Activated CD4-positive, alpha-beta memory T cell treated with anti-CD3 and anti-CD28 coated beads, Interleukin-2, amount 10 ng/mL, durations not matched to agents 7 days and 5 days (primary cell): ENCODE results near the gene PPP3R1. TPM values are rescaled to one million over a fixed set of nuclear protein-coding genes. Genes with fewer than 3 reads are reported as not detected.
A peak's percentile ranks its signal among the peaks of the same experiment; 100 is the strongest.

Experiments used
- CTCF ChIA-PET: fragments of 350-600 bp; sonication (Branson Sonifier 250); formaldehyde crosslinking; loops from one replicate; lab custom pipeline; 2021; ENCODE audit warnings: antibody characterized with exemption, inconsistent platforms; lab: Charles Lee
- POLR2A ChIA-PET: fragments of 350-600 bp; sonication (Branson Sonifier 250); formaldehyde crosslinking; loops from one replicate; lab custom pipeline; 2021; ENCODE audit warnings: antibody characterized with exemption; lab: Charles Lee
- DNase-seq: peaks from one replicate; pipeline ENCODE4 v3.0.0-alpha.2; 2020
- H3K27ac Mint-ChIP-seq: one replicate; pipeline ENCODE4 v1.8.0; 2021; ENCODE audit warnings: mild to moderate bottlenecking, mixed read lengths
- H3K27me3 Mint-ChIP-seq: one replicate; pipeline ENCODE4 v1.8.0; 2021; ENCODE audit warnings: mixed read lengths
- H3K36me3 Mint-ChIP-seq: one replicate; pipeline ENCODE4 v1.8.0; 2021; ENCODE audit warnings: low read depth, mixed read lengths
- H3K4me1 Mint-ChIP-seq: one replicate; pipeline ENCODE4 v1.8.0; 2021; ENCODE audit warnings: mixed read lengths
- H3K4me3 Mint-ChIP-seq: one replicate; pipeline ENCODE4 v1.8.0; 2021; ENCODE audit warnings: mild to moderate bottlenecking, mixed read lengths
- H3K9me3 Mint-ChIP-seq: one replicate; pipeline ENCODE4 v1.8.0; 2021; ENCODE audit warnings: mixed read lengths
- total RNA-seq, 2 experiments: library from RNA; stranded (reverse); gene quantifications; one replicate each; pipeline ENCODE4 v1.2.3, GENCODE V29; 2021

Gene PPP3R1
- total RNA-seq, 2 experiments from 2014 or later = 80.0 to 92.9 TPM

DNA sequence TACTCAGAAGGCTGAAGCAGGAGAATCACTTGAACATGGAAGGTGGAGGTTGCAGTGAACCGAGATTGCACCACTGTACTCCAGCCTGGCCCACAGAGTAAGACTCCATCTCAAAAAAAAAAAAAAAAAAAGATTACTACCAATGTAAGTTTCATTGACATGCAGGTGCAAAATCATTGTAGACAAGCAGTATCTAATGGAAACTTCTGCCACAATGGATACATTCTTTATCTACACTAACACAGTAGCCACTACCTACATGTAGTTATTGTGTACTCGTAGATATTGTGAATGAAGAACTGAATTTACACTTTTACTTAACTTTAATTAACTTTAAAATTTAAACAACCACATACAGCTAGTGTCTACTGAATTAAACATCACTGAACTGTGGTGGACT is 10.6 kb downstream of the PPP3R1 start:
- no peaks in the 10 kb centered on the region for H3K27me3 Mint-ChIP-seq
- ChIA-PET CTCF (interaction anchor here (4.0 kb wide), 1 partner anchor 46 kb away, joined by 13 read pairs; no protein-coding TSS in a partner anchor), POLR2A (no interaction called here)

DNA sequence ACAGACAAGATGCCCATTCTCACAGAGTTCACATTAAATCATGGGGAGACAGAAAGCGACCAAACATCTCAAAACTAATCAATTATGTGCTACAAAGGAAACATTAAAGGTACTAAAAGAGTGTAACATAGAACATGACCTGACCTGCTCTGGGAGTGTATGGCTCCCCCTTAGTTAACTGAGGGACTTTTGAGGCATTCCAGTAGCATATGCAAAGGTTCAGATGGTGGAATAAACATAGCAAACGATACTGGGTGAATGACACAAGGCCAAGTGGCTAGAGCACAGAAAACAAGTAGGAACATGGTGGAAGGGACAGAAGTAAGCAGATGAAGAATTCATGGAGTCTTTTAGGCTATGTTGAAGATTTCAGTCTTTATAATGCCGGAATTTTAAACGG is 11.9 kb downstream of the PPP3R1 start:
- H3K36me3 Mint-ChIP-seq = peaks cover 19% of the 10 kb centered on the region
- H3K27me3 Mint-ChIP-seq = no peaks in the 10 kb centered on the region
- no peaks in the 10 kb centered on the region for H3K9me3 Mint-ChIP-seq
- POLR2A ChIA-PET = no interaction called here
- H3K4me3 Mint-ChIP-seq = no peak overlapping the region
- CTCF ChIA-PET = no interaction called here
- peaks cover 51% of the 10 kb centered on the region for H3K4me1 Mint-ChIP-seq
- no peak overlapping the region for H3K27ac Mint-ChIP-seq
- no peak for DNase-seq

More for the DNA sequence above, 10.6 kb downstream of the PPP3R1 start:
- Mint-ChIP-seq H3K9me3 (no peaks in the 10 kb centered on the region), H3K4me1 (peaks cover 43% of the 10 kb centered on the region), H3K4me3 (no peak overlapping the region), H3K36me3 (peaks cover 19% of the 10 kb centered on the region), H3K27ac (no peak overlapping the region)
- no peak for DNase-seq

DNA sequence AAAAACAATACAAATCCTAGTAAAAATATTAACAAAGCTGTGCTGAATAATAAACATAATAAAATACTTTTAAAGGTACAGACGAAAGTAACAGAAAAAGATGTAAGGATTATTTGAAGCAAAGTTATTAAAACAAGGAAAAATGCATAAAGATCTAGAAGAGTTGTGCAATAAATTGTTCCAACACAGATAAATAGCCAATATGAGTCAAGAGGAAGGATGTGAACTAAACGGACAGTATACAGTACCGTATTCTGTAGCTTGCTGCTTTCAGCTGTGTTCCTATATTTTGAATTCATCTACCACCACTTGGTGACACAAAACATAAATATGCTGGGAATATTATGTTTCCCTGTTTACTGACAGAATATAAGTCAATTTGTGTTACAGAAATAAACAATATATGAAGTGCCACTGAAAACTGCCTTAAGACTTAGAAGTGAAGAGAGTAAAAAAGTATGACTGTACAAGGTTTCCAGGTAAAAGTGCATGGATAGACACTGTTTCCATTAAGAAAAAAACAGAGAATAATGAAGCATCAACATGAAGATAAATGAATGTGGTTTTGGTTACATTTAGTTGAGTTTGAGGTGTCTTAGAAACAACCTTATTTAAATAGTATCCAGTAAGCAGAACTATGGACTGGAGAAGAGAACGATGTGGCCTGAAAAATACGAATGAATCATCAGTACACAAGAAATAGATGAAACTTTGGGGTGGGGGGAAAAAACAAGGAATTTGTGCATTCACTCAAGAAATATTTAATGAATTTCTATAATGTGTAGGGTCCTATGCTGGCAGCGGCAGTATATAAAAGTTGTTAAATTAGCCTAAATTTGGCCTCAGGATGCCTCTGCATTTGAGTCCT is 13.1 kb downstream of the PPP3R1 start:
- Mint-ChIP-seq H3K36me3 (peaks cover 19% of the 10 kb centered on the region), H3K27me3 (no peaks in the 10 kb centered on the region), H3K27ac (peak overlapping the region; percentile 16), H3K9me3 (no peaks in the 10 kb centered on the region), H3K4me1 (peaks cover 54% of the 10 kb centered on the region), H3K4me3 (no peak overlapping the region)
- POLR2A ChIA-PET = no interaction called here
- CTCF ChIA-PET = interaction anchor here (0.7 to 1.6 kb wide), 2 partner anchors 43 to 117 kb away, joined by 3 to 6 read pairs; no protein-coding TSS in a partner anchor
- no peak for DNase-seq

DNA sequence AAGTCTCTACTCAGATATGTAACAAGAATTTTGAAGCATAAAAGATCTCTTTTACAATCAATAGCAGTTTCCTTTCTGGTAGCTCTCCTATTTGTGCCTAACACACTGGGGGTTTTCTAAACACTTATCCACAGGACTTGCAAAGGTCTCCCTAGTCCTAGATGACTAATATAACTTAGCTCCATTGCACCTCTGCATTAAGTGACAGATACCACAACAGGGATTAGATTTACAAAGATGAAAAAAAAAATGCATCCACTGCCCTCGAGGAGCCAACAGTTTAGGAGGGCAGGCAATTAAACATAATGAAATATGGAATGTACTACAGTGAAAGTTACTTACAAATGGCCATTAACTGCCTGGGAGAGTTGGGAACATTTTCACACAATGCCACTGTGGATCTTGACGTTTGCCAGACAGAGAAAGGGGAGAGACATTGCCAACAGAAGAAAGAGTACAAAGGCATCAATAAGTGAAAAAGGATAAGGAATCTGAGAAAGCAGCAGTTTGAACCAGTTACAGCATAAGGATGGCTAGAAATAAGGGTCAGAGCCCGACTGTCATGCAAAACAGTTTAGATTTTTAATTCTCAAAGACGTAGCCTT is 14.3 kb downstream of the PPP3R1 start:
- no peak overlapping the region for H3K4me3 Mint-ChIP-seq
- peaks cover 53% of the 10 kb centered on the region for H3K4me1 Mint-ChIP-seq
- CTCF ChIA-PET = interaction anchor here (1.3 to 2.1 kb wide), 2 partner anchors 42 to 53 kb away, joined by 5 to 7 read pairs; no protein-coding TSS in a partner anchor
- no peaks in the 10 kb centered on the region for H3K9me3 Mint-ChIP-seq
- POLR2A ChIA-PET = interaction anchor here (1.5 kb wide), 1 partner anchor 16 kb away, joined by 3 read pairs; no protein-coding TSS in a partner anchor
- peaks cover 19% of the 10 kb centered on the region for H3K36me3 Mint-ChIP-seq
- H3K27me3 Mint-ChIP-seq = no peaks in the 10 kb centered on the region
- no peak for DNase-seq
- no peak overlapping the region for H3K27ac Mint-ChIP-seq

DNA sequence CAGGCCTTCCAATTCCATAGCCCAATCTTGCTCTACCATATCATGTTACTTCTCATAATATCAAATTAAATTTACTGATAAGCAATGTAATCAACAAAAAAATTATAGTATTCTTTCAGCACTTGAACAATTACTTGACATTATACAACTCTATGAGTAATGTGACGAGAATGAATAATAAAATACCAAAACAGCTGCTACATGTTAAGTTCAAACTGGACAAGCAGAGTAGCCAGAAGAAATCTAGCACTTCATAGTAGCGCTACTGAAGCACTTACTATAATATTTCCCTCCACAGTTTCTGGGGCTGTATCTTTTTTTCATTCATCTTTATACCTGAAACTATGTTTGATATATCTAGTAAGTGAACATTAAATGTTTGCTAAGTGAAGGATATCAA is 14.9 kb downstream of the PPP3R1 start:
- Mint-ChIP-seq H3K36me3 (peaks cover 19% of the 10 kb centered on the region), H3K27me3 (no peaks in the 10 kb centered on the region), H3K4me1 (peaks cover 55% of the 10 kb centered on the region), H3K27ac (no peak overlapping the region), H3K4me3 (no peak overlapping the region), H3K9me3 (no peaks in the 10 kb centered on the region)
- ChIA-PET CTCF (interaction anchor here (1.3 to 2.1 kb wide), 2 partner anchors 41 to 52 kb away, joined by 5 to 7 read pairs; no protein-coding TSS in a partner anchor), POLR2A (interaction anchor here (1.5 kb wide), 1 partner anchor 17 kb away, joined by 3 read pairs; no protein-coding TSS in a partner anchor)
- no peak for DNase-seq

DNA sequence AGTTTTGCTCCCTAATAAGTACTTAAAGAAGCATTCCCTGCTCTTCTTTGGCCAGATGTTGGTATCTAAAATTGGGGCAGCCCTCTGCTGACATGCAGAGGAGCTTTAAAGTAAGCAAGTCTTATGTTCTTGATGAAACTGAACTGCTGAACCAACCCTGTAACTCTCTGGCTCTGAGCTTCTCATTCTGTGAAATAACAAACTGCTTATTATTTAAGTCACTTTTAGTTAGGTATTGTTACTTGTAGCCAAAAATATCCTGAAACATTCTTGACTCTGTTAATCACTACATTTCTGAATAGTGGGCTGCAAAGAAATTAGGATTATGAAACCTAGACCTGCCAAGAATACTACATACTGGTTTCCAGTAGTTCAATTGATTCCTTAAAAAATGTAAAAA is 15.5 kb downstream of the PPP3R1 start:
- Mint-ChIP-seq H3K9me3 (no peaks in the 10 kb centered on the region), H3K4me1 (peaks cover 55% of the 10 kb centered on the region), H3K36me3 (peaks cover 19% of the 10 kb centered on the region), H3K4me3 (no peak overlapping the region), H3K27ac (no peak overlapping the region), H3K27me3 (no peaks in the 10 kb centered on the region)
- no peak for DNase-seq
- ChIA-PET POLR2A (interaction anchor here (1.0 to 1.5 kb wide), 4 partner anchors 10 to 80 kb away, joined by 3 to 4 read pairs (median 4); a partner anchor contains a TSS), CTCF (interaction anchor here (1.1 to 2.1 kb wide), 3 partner anchors 41 to 51 kb away, joined by 4 to 7 read pairs (median 5); no protein-coding TSS in a partner anchor)

DNA sequence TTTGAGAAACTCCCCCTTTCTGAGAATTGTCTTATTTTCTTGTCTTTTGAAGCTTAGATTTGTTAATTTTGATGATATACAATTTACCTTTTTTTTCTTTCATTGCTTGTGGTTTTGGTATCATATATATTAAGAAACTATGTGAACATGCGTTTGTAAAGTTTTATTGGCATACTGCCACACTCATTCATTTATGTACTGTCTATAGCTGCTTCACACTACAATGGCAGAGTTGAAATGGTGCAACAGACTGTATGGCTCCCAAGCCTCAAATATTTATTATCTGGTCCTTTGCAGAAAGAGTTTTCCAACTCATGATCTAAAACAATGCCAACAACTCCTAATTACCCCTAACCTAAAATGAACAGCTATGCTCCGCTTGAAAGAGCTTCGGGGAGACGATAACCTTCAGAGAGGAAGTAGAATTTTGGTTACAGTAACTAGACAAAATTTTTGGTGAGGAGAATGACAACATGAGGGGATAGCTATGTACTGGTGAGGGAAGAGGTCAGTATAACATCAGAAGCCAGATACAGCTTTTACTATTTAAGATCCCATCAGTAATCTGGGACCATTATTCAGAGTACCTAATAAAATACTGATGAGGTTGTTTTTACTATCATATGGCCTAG is 16.1 kb downstream of the PPP3R1 start:
- ChIA-PET CTCF (interaction anchor here (1.1 to 2.1 kb wide), 2 partner anchors 46 to 51 kb away, joined by 4 to 7 read pairs; no protein-coding TSS in a partner anchor), POLR2A (interaction anchor here (1.0 to 1.3 kb wide), 3 partner anchors 10 to 80 kb away, joined by 3 to 4 read pairs (median 4); a partner anchor contains a TSS)
- Mint-ChIP-seq H3K9me3 (no peaks in the 10 kb centered on the region), H3K4me3 (no peak overlapping the region), H3K27me3 (no peaks in the 10 kb centered on the region), H3K4me1 (peaks cover 54% of the 10 kb centered on the region), H3K36me3 (peaks cover 19% of the 10 kb centered on the region), H3K27ac (no peak overlapping the region)
- DNase-seq = no peak

DNA sequence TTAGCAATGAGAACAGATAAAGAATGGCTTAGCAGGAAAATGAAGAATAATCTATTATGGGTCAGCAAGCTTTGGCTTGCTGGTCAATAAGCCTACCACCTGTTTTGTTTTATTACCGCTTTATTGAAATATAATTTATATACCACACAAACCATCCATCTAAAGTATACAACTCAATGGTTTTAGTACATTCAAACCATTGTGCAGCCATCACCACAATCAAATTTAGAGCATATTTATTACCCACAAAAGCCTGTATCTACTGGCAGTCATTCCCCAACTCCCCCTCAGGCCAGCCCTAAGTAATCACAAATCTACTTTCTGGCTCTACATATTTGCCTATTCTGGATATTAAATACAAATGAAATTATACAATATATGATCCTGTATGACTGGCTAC is 17.2 kb downstream of the PPP3R1 start:
- H3K4me3 Mint-ChIP-seq = no peak overlapping the region
- H3K27ac Mint-ChIP-seq = no peak overlapping the region
- CTCF ChIA-PET = no interaction called here
- no peak for DNase-seq
- peaks cover 52% of the 10 kb centered on the region for H3K4me1 Mint-ChIP-seq
- POLR2A ChIA-PET = no interaction called here
- H3K36me3 Mint-ChIP-seq = peaks cover 11% of the 10 kb centered on the region
- no peaks in the 10 kb centered on the region for H3K27me3 Mint-ChIP-seq
- no peaks in the 10 kb centered on the region for H3K9me3 Mint-ChIP-seq

DNA sequence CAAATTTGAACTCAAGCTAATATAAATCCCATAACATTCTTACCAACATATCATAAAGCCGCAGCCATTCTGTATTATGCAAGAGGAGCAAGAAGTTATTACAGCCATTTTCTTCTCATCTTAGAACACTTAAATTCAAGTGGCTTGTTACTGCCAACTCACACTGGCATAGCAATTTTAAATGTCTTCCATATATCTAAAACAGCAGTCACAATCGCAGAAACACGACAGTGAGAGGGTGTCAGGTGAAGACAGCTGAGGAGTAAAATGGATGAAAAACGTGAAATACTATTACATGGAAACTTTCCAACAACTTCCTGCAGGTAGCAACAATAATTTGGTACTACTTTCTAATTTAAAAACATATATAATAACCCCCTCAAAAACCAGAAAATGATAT is 17.9 kb downstream of the PPP3R1 start:
- H3K27ac Mint-ChIP-seq = no peak overlapping the region
- H3K4me1 Mint-ChIP-seq = peaks cover 45% of the 10 kb centered on the region
- CTCF ChIA-PET = no interaction called here
- peaks cover 10% of the 10 kb centered on the region for H3K36me3 Mint-ChIP-seq
- no peak for DNase-seq
- no peak overlapping the region for H3K4me3 Mint-ChIP-seq
- POLR2A ChIA-PET = no interaction called here
- no peaks in the 10 kb centered on the region for H3K9me3 Mint-ChIP-seq
- H3K27me3 Mint-ChIP-seq = no peaks in the 10 kb centered on the region

DNA sequence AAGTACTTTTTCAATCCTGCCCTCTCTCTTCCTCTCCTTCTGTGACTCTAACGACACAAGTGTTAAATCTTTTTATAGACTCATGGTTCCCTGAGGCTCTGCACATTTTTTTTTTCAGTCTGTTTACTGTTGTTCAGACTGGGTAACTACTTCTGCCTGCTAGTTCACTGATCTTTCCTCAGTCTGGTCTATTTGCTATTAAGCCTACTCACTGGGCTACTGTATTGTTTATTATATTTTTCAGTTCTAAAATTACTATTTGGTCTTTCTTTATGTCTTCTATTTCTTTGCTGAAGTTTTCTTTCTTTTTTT is 21.3 kb downstream of the PPP3R1 start:
- ChIA-PET POLR2A (no interaction called here), CTCF (interaction anchor here (0.8 kb wide), 1 partner anchor 35 kb away, joined by 4 read pairs; no protein-coding TSS in a partner anchor)
- peaks cover 22% of the 10 kb centered on the region for H3K4me1 Mint-ChIP-seq
- no peaks in the 10 kb centered on the region for H3K36me3 Mint-ChIP-seq
- no peaks in the 10 kb centered on the region for H3K9me3 Mint-ChIP-seq
- no peak overlapping the region for H3K27ac Mint-ChIP-seq
- H3K4me3 Mint-ChIP-seq = no peak overlapping the region
- no peak for DNase-seq
- no peaks in the 10 kb centered on the region for H3K27me3 Mint-ChIP-seq

DNA sequence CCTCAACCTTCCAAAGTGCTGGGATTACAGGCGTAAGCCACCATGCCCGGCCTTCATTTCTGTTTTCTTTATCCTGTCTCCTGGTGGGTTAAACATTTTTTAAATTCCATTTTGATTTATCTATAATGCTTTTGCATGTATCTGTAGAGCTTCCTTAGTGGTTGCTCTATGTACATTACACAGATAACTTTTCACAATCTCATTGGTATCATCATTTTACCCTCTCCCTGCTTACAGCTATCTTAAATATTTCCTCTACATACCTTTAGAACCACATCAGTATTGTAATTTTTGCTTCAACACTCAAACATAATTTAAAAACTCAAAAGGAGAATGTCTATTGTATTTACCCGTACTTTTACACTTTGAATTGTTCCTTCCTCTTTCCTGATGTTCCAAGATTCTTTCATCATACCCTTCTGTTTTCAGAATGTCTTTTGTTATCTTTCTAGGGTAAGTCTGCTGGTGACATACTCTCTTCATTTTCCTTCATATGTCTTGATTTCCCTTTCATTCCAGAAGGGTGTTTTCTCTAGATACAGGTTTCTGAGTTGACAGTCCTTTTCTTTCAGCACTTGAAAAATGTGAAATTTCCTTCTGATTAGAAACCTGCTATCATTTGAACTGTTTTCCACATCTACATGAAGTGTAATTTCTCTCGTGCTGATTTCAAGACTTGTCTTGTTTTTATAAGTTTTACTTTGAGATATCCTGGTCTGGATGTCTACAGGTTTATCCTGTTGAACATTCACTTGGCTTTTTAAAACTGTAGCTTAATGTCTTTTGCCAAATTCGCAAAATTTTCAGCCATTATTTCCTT is 21.9 kb downstream of the PPP3R1 start:
- Mint-ChIP-seq H3K4me1 (peaks cover 25% of the 10 kb centered on the region), H3K36me3 (no peaks in the 10 kb centered on the region), H3K27ac (no peak overlapping the region), H3K4me3 (no peak overlapping the region), H3K9me3 (no peaks in the 10 kb centered on the region), H3K27me3 (no peaks in the 10 kb centered on the region)
- ChIA-PET POLR2A (no interaction called here), CTCF (interaction anchor here (0.8 kb wide), 1 partner anchor 35 kb away, joined by 4 read pairs; no protein-coding TSS in a partner anchor)
- DNase-seq = no peak

DNA sequence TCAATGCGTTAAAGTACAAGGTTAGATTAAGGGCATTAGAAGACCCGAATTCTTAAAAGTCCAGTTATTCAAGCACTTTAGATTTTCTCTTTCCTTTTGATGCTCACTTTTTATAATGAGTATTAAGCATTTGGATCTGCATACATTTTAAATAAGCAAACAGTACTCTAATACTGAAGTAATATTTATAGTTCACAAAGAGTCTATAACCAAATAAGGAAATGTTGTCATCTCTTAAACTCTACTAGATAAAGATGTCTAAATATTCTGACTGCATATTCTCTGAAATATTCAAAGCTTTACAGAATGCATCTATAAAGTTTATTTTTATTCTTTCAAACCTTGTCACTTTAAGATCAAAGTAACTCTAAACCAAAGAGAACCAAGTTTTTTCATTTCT is 25.5 kb downstream of the PPP3R1 start:
- CTCF ChIA-PET = no interaction called here
- Mint-ChIP-seq H3K36me3 (peaks cover 7% of the 10 kb centered on the region), H3K4me1 (peaks cover 41% of the 10 kb centered on the region), H3K27me3 (no peaks in the 10 kb centered on the region), H3K9me3 (no peaks in the 10 kb centered on the region), H3K4me3 (no peak overlapping the region), H3K27ac (no peak overlapping the region)
- no peak for DNase-seq
- POLR2A ChIA-PET = interaction anchor here (0.9 kb wide), 1 partner anchor 10 kb away, joined by 3 read pairs; no protein-coding TSS in a partner anchor
